GM23338 (cell line): ENCODE results near the gene TGFBR3. TPM values are rescaled to one million over a fixed set of nuclear protein-coding genes. Genes with fewer than 3 reads are reported as not detected.

Source experiments
- ATAC-seq: fragments of 200-7000 bp; cut with Tn5 transposase; 3 replicates; pipeline ENCODE4 v1.9.1; 2020
- DNase-seq: peaks from one replicate; pipeline ENCODE4 v3.0.0-alpha.2; 2015; ENCODE audit warnings: low spot score
- H2AFZ ChIP-seq: fragments of 200-600 bp; sonication (generic); 2 replicates; pipeline ENCODE4 v1.8.0; 2016; ENCODE audit warnings: antibody characterized with exemption, mild to moderate bottlenecking, moderate library complexity
- H3F3A ChIP-seq: fragments of 200-600 bp; sonication (generic); replicated peaks from 2 replicates; pipeline ENCODE4 v1.8.0; 2017; ENCODE audit warnings: antibody characterized with exemption, mixed run types, low read depth
- H3K27ac ChIP-seq: fragments of 200-600 bp; sonication (generic); 2 replicates; pipeline ENCODE4 v1.6.1; 2016; ENCODE audit warnings: low read depth
- H3K27me3 ChIP-seq: fragments of 200-600 bp; sonication (generic); 2 replicates; pipeline ENCODE4 v1.8.0; 2016; ENCODE audit warnings: mild to moderate bottlenecking, mixed run types, moderate library complexity; ENCODE audit not compliant: insufficient read depth
- H3K36me3 ChIP-seq: fragments of 200-600 bp; sonication (generic); 2 replicates; pipeline ENCODE4 v1.8.0; 2016; ENCODE audit warnings: mild to moderate bottlenecking; ENCODE audit not compliant: insufficient read depth
- H3K4me1 ChIP-seq: fragments of 200-600 bp; sonication (generic); 2 replicates; pipeline ENCODE4 v1.8.0; 2016; ENCODE audit warnings: mild to moderate bottlenecking, moderate library complexity; ENCODE audit not compliant: insufficient read depth
- H3K4me2 ChIP-seq: fragments of 200-600 bp; sonication (generic); 2 replicates; pipeline ENCODE4 v1.7.1; 2017; ENCODE audit warnings: mixed run types
- H3K4me3 ChIP-seq: fragments of 200-600 bp; sonication (generic); 2 replicates; pipeline ENCODE4 v1.6.1; 2016; ENCODE audit warnings: mixed run types
- H3K79me2 ChIP-seq: fragments of 200-600 bp; sonication (generic); replicated peaks from 2 replicates; pipeline ENCODE4 v1.8.0; 2017; ENCODE audit warnings: mild to moderate bottlenecking; ENCODE audit not compliant: insufficient read depth
- H3K9me2 ChIP-seq: fragments of 200-600 bp; sonication (generic); 2 replicates; pipeline ENCODE4 v1.8.0; 2017; ENCODE audit not compliant: insufficient read depth
- H4K20me1 ChIP-seq: fragments of 200-600 bp; sonication (generic); replicated peaks from 2 replicates; pipeline ENCODE4 v1.8.0; 2017; ENCODE audit warnings: mild to moderate bottlenecking; ENCODE audit not compliant: insufficient read depth
- H3K27ac Mint-ChIP-seq: 2 replicates; pipeline ENCODE4 v1.8.0; 2020; ENCODE audit warnings: inconsistent platforms, mild to moderate bottlenecking, moderate library complexity, mixed read lengths
- H3K27me3 Mint-ChIP-seq: 3 replicates; pipeline ENCODE4 v1.8.0; 2022; ENCODE audit warnings: low read depth, mild to moderate bottlenecking, moderate library complexity, mixed read lengths, inconsistent platforms; ENCODE audit not compliant: insufficient read depth, poor library complexity
- H3K36me3 Mint-ChIP-seq: 3 replicates; pipeline ENCODE4 v1.8.0; 2021; ENCODE audit warnings: low read depth, mild to moderate bottlenecking, inconsistent platforms, moderate library complexity, mixed read lengths
- H3K4me1 Mint-ChIP-seq: 3 replicates; pipeline ENCODE4 v1.8.0; 2020; ENCODE audit warnings: mild to moderate bottlenecking, inconsistent platforms, mixed read lengths
- H3K4me3 Mint-ChIP-seq: 3 replicates; pipeline ENCODE4 v1.8.0; 2021; ENCODE audit warnings: moderate library complexity, mild to moderate bottlenecking, inconsistent platforms, mixed read lengths
- H3K9me3 Mint-ChIP-seq: 3 replicates; pipeline ENCODE4 v1.8.0; 2020; ENCODE audit warnings: moderate library complexity, mild to moderate bottlenecking, inconsistent platforms, mixed read lengths
- ETS1 ChIP-seq: IDR thresholded peaks from 2 replicates; pipeline ENCODE4 v1.6.1; 2016; ENCODE audit warnings: antibody characterized with exemption
- EZH2phosphoT487 ChIP-seq: fragments of 200-600 bp; sonication (generic); IDR thresholded peaks from one replicate; pipeline ENCODE4 v1.8.1; 2018; ENCODE audit warnings: antibody characterized with exemption; ENCODE audit not compliant: unreplicated experiment
- NANOG ChIP-seq: IDR thresholded peaks from 2 replicates; pipeline ENCODE4 v1.6.1; 2016; ENCODE audit warnings: antibody characterized with exemption, borderline replicate concordance
- STAT1 ChIP-seq: IDR thresholded peaks from one replicate; pipeline ENCODE4 v1.6.1; 2016; ENCODE audit warnings: antibody characterized with exemption; ENCODE audit not compliant: unreplicated experiment
- ZNF114 ChIP-seq: fragments of 250-450 bp; sonication (Bioruptor Pico); IDR thresholded peaks from 2 replicates; pipeline ENCODE4 v1.5.0; 2020; ENCODE audit warnings: mild to moderate bottlenecking, moderate library complexity
- ZNF462 ChIP-seq: fragments of 250-450 bp; sonication (Bioruptor Pico); IDR thresholded peaks from 2 replicates; pipeline ENCODE4 v1.5.0; 2020; ENCODE audit warnings: mild to moderate bottlenecking, moderate library complexity
- polyA plus RNA-seq: library from polyadenylated mRNA; unstranded; fragments of >200 nt; fragmentation: Nextera tagmentation; extraction: Ambion mirVana; gene quantifications from 2 replicates; pipeline ENCODE4 v1.2.1, GENCODE V29; 2016
- total RNA-seq: library from RNA; depleted of rRNA; stranded (reverse); fragments of >200 nt; shearing (Covaris generic); gene quantifications from 2 replicates; pipeline ENCODE4 v1.2.3, GENCODE V29; 2014

The TGFBR3 gene
- total and polyA plus RNA-seq, 2 experiments from 2014 or later, result 1.7 to 2.9 TPM

GRCh38 chr1:91712981-91713841 lies 172.7 kb downstream of the TGFBR3 start (continued):
- TF ChIP-seq ZNF462 (CRISPR knock-in tag) (no peak), EZH2phosphoT487 (no peak)

GRCh38 chr1:91712393-91712792 lies 173.6 kb downstream of the TGFBR3 start:
- Mint-ChIP-seq H3K36me3 (no peaks in the 10 kb centered on the region), H3K4me3 (no peak overlapping the region), H3K9me3 (no peaks in the 10 kb centered on the region), H3K4me1 (peaks cover 19% of the 10 kb centered on the region; the same call in 2 of the 3 replicates), H3K27me3 (peaks cover 4% of the 10 kb centered on the region), H3K27ac (no peak overlapping the region)
- Histone ChIP-seq H2AFZ (no peak overlapping the region), H3K79me2 (no peaks in the 10 kb centered on the region), H3K27me3 (no peaks in the 10 kb centered on the region), H3K4me2 (no peak overlapping the region), H3K9me2 (no peaks in the 10 kb centered on the region), H3K36me3 (no peaks in the 10 kb centered on the region), H3K27ac (no peak overlapping the region), H4K20me1 (no peaks in the 10 kb centered on the region), H3F3A (no peaks in the 10 kb centered on the region), H3K4me3 (no peak overlapping the region), H3K4me1 (no peaks in the 10 kb centered on the region)
- DNase-seq, result no peak
- no peak for ATAC-seq
- TF ChIP-seq ZNF114 (no peak), NANOG (no peak), ZNF462 (CRISPR knock-in tag) (no peak), STAT1 (no peak), ETS1 (no peak)
